HG03558 (cell line): ENCODE measurements around the gene ATP10A.

Experiments used
- ATAC-seq: cut with Tn5 transposase; IDR thresholded peaks from one replicate; pipeline ENCODE4 v1.9.1; 2021; ENCODE audit warnings: moderate number of reproducible peaks; ENCODE audit not compliant: unreplicated experiment; ENCODE audit errors: extremely low read depth

Gene ATP10A

GRCh38 chr15:25863111-25863967, at the start of gene ATP10A:
Gene ATP10A (minus strand): TSS chr15:25863327. CDS start chr15:25863096, 231 bp downstream.
- no peak for ATAC-seq

- ATAC-seq, result no peak
Observed at GRCh38 chr15:25912035-25912434, 48.9 kb upstream of the ATP10A start.

GRCh38 chr15:25910832-25911231, 47.7 kb upstream of the ATP10A start:
- ATAC-seq, result no peak

GRCh38 chr15:25909806-25910205, 46.7 kb upstream of the ATP10A start:
- no peak for ATAC-seq

- ATAC-seq, result no peak
Observed at GRCh38 chr15:25909325-25909724, 46.2 kb upstream of the ATP10A start.

GRCh38 chr15:25905140-25905539, 42.0 kb upstream of the ATP10A start:
- no peak for ATAC-seq

GRCh38 chr15:25903024-25903581, 40.0 kb upstream of the ATP10A start:
- ATAC-seq, result no peak

- ATAC-seq, result no peak
Observed at GRCh38 chr15:25901811-25902605, 38.9 kb upstream of the ATP10A start.

GRCh38 chr15:25900901-25901300, 37.8 kb upstream of the ATP10A start:
- ATAC-seq, result no peak

- no peak for ATAC-seq
Observed at GRCh38 chr15:25900431-25900830, 37.3 kb upstream of the ATP10A start.

- ATAC-seq, result no peak
Observed at GRCh38 chr15:25899870-25900269, 36.7 kb upstream of the ATP10A start.

GRCh38 chr15:25897658-25898057, 34.5 kb upstream of the ATP10A start:
- no peak for ATAC-seq

GRCh38 chr15:25894371-25894902, 31.3 kb upstream of the ATP10A start:
- ATAC-seq, result no peak

GRCh38 chr15:25893596-25893995, 30.5 kb upstream of the ATP10A start:
- no peak for ATAC-seq

- ATAC-seq, result no peak
Observed at GRCh38 chr15:25892126-25892525, 29.0 kb upstream of the ATP10A start.

- no peak for ATAC-seq
Observed at GRCh38 chr15:25891081-25891480, 28.0 kb upstream of the ATP10A start.

- no peak for ATAC-seq
Observed at GRCh38 chr15:25890529-25890928, 27.4 kb upstream of the ATP10A start.

GRCh38 chr15:25887870-25888269, 24.7 kb upstream of the ATP10A start:
- no peak for ATAC-seq

- ATAC-seq, result no peak
Observed at GRCh38 chr15:25886498-25887140, 23.5 kb upstream of the ATP10A start.

- ATAC-seq, result no peak
Observed at GRCh38 chr15:25884370-25884769, 21.2 kb upstream of the ATP10A start.
